ENCODE results near the gene PDZD7.
"Not testable (repeated sequence)": the region's sequence is repeated elsewhere in the genome, so short reads cannot be mapped to it uniquely, and the experiment has no call there.

Gene PDZD7

GRCh38 chr10:100982916-100983830 is 47.8 kb downstream of the PDZD7 start:
- peak in 2 of 14 donors; percentile 16 to 91 for DNase-seq

- no peak for DNase-seq
Observed at GRCh38 chr10:100981178-100981772, 49.7 kb downstream of the PDZD7 start.

GRCh38 chr10:100980711-100981110 is 50.2 kb downstream of the PDZD7 start:
- DNase-seq = no peak

GRCh38 chr10:100980311-100980710 is 50.6 kb downstream of the PDZD7 start:
- no peak for DNase-seq

GRCh38 chr10:100979791-100980272 is 51.1 kb downstream of the PDZD7 start:
- no peak for DNase-seq

- DNase-seq = no peak
Observed at GRCh38 chr10:100978901-100979195, 52.1 kb downstream of the PDZD7 start.

GRCh38 chr10:100978121-100978900 is 52.6 kb downstream of the PDZD7 start:
- DNase-seq = no peak

- no peak for DNase-seq
Observed at GRCh38 chr10:100977436-100977835, 53.5 kb downstream of the PDZD7 start.

- DNase-seq = no peak
Observed at GRCh38 chr10:100976906-100977305, 54.0 kb downstream of the PDZD7 start.

GRCh38 chr10:100975397-100975796 is 55.5 kb downstream of the PDZD7 start:
- DNase-seq = not testable (repeated sequence)

GRCh38 chr10:100972904-100973535 is 57.9 kb downstream of the PDZD7 start:
- DNase-seq = no peak

- DNase-seq = no peak
Observed at GRCh38 chr10:100972115-100972903, 58.6 kb downstream of the PDZD7 start.

GRCh38 chr10:100970914-100971811 is 59.8 kb downstream of the PDZD7 start:
- DNase-seq = no peak

- peak in 1 of 14 donors; percentile 38 for DNase-seq
Observed at GRCh38 chr10:100970076-100970913, 60.6 kb downstream of the PDZD7 start.

GRCh38 chr10:100969187-100970075 is 61.5 kb downstream of the PDZD7 start, which contains the start of gene SEMA4G:
TSS of gene SEMA4G (plus strand) at chr10:100969504. CDS start at chr10:100972913, 3,409 bp downstream.
- DNase-seq = peak in 5 of 14 donors; percentile 20 to 61 (median 32)

- no peak for DNase-seq
Observed at GRCh38 chr10:100968863-100969186, 62.1 kb downstream of the PDZD7 start.

GRCh38 chr10:100968062-100968736 is 62.7 kb downstream of the PDZD7 start:
- DNase-seq = no peak

GRCh38 chr10:100967332-100967731 is 63.6 kb downstream of the PDZD7 start:
- DNase-seq = no peak

All from C1 segment of cervical spinal cord (tissue), 14 donors.